DND-41 (cell line): ENCODE measurements around the gene TPD52L2.

Source experiments
- ATAC-seq: fragments of 200-7000 bp; cut with Tn5 transposase; 3 replicates; pipeline ENCODE4 v1.9.1; 2021; ENCODE audit warnings: low read depth; ENCODE audit not compliant: insufficient read depth
- DNase-seq: peaks from one replicate; pipeline ENCODE4 v3.0.0-alpha.2; 2020
- H2AFZ ChIP-seq: 2 replicates; pipeline ENCODE4 v1.6.0; 2012; ENCODE audit warnings: low read depth, low read length
- H3K27ac ChIP-seq: 2 replicates; pipeline ENCODE4 v1.5.1; 2012; ENCODE audit warnings: low read length, inconsistent platforms
- H3K27me3 ChIP-seq: fragments of 200-600 bp; sonication (generic); 2 replicates; pipeline ENCODE4 v1.6.0; 2012; ENCODE audit warnings: low read length, mild to moderate bottlenecking, inconsistent platforms; ENCODE audit not compliant: insufficient read depth, poor library complexity
- H3K36me3 ChIP-seq: 2 replicates; pipeline ENCODE4 v1.5.1; 2012; ENCODE audit warnings: low read length, inconsistent platforms; ENCODE audit not compliant: insufficient read depth
- H3K4me1 ChIP-seq: 2 replicates; pipeline ENCODE4 v1.5.1; 2012; ENCODE audit warnings: mild to moderate bottlenecking, low read length; ENCODE audit not compliant: insufficient read depth
- H3K4me2 ChIP-seq: 2 replicates; pipeline ENCODE4 v1.6.0; 2012; ENCODE audit warnings: mild to moderate bottlenecking, moderate library complexity, low read length, inconsistent platforms; ENCODE audit not compliant: insufficient read depth
- H3K4me3 ChIP-seq, 2 experiments: fragments of 200-600 bp in 1 of 2; shearing (Covaris generic) in 1 of 2; 2 replicates each; pipeline ENCODE4 v1.5.1; 2012 to 2016; ENCODE audit warnings: inconsistent platforms in 2 of 2, low read length in 2 of 2, mild to moderate bottlenecking in 2 of 2, low read depth in 1 of 2, moderate library complexity in 1 of 2
- H3K79me2 ChIP-seq: 2 replicates; pipeline ENCODE4 v1.6.0; 2012; ENCODE audit warnings: low read length, inconsistent platforms; ENCODE audit not compliant: insufficient read depth
- H3K9ac ChIP-seq: 2 replicates; pipeline ENCODE4 v1.6.0; 2012; ENCODE audit warnings: low read depth, mild to moderate bottlenecking, inconsistent platforms, low read length, moderate library complexity
- H3K9me3 ChIP-seq: 2 replicates; pipeline ENCODE4 v1.5.1; 2012; ENCODE audit warnings: low read length, moderate library complexity, mild to moderate bottlenecking, inconsistent platforms; ENCODE audit not compliant: insufficient read depth, severe bottlenecking
- H4K20me1 ChIP-seq: 2 replicates; pipeline ENCODE4 v1.6.0; 2012; ENCODE audit warnings: low read length; ENCODE audit not compliant: insufficient read depth
- CTCF ChIP-seq: IDR thresholded peaks from 2 replicates; pipeline ENCODE4 v1.5.1; 2012; ENCODE audit warnings: borderline replicate concordance, low read length, moderate library complexity, mild to moderate bottlenecking; ENCODE audit not compliant: poor library complexity, severe bottlenecking; ENCODE audit errors: extremely low read depth
- EZH2 ChIP-seq: IDR thresholded peaks from 3 replicates; pipeline ENCODE4 v1.6.1; 2012; ENCODE audit warnings: borderline replicate concordance, low read depth, mild to moderate bottlenecking, moderate library complexity, low read length, inconsistent platforms; ENCODE audit not compliant: severe bottlenecking

TPD52L2 gene

GRCh38 chr20:63930971-63931553 is 66.0 kb downstream of the TPD52L2 start:
- Histone ChIP-seq H4K20me1 (peaks cover 69% of the 10 kb centered on the region), H3K4me1 (no peaks in the 10 kb centered on the region), H3K27ac (no peak overlapping the region), H3K4me2 (no peak overlapping the region), H3K27me3 (no peaks in the 10 kb centered on the region), H3K4me3 (no peak overlapping the region), H2AFZ (no peak overlapping the region), H3K9me3 (no peaks in the 10 kb centered on the region), H3K79me2 (peaks cover 41% of the 10 kb centered on the region), H3K9ac (no peak overlapping the region), H3K36me3 (peaks cover 95% of the 10 kb centered on the region)
- TF ChIP-seq EZH2: no peak
- no peak for TF ChIP-seq CTCF
- DNase-seq (no peak), ATAC-seq (no peak)

- Histone ChIP-seq H4K20me1 (peaks cover 68% of the 10 kb centered on the region), H3K79me2 (peaks cover 34% of the 10 kb centered on the region), H3K36me3 (peaks cover 93% of the 10 kb centered on the region), H3K27ac (no peak overlapping the region), H3K4me2 (no peak overlapping the region), H2AFZ (no peak overlapping the region), H3K9me3 (no peaks in the 10 kb centered on the region), H3K9ac (no peak overlapping the region), H3K4me1 (no peaks in the 10 kb centered on the region), H3K27me3 (no peaks in the 10 kb centered on the region), H3K4me3 (no peak overlapping the region)
- ATAC-seq (no peak), DNase-seq (no peak)
- TF ChIP-seq CTCF: no peak
- no peak for TF ChIP-seq EZH2
Measured at GRCh38 chr20:63931735-63932134, 66.7 kb downstream of the TPD52L2 start.

GRCh38 chr20:63932606-63933160 is 67.6 kb downstream of the TPD52L2 start:
- ATAC-seq (no peak), DNase-seq (no peak)
- Histone ChIP-seq H3K27me3 (no peaks in the 10 kb centered on the region), H3K27ac (no peak overlapping the region), H3K4me1 (no peaks in the 10 kb centered on the region), H3K9ac (no peak overlapping the region), H3K36me3 (peaks cover 86% of the 10 kb centered on the region), H2AFZ (no peak overlapping the region), H3K4me3 (no peak overlapping the region), H3K79me2 (peaks cover 30% of the 10 kb centered on the region), H3K9me3 (no peaks in the 10 kb centered on the region), H3K4me2 (no peak overlapping the region), H4K20me1 (peaks cover 64% of the 10 kb centered on the region)
- TF ChIP-seq EZH2 (no peak), CTCF (no peak)

- peaks cover 61% of the 10 kb centered on the region for H4K20me1 ChIP-seq
- H3K4me3 ChIP-seq: no peak overlapping the region
- H3K9me3 ChIP-seq: no peaks in the 10 kb centered on the region
- H3K9ac ChIP-seq: no peak overlapping the region
- no peak overlapping the region for H3K4me2 ChIP-seq
- H3K36me3 ChIP-seq: peaks cover 83% of the 10 kb centered on the region
- no peaks in the 10 kb centered on the region for H3K27me3 ChIP-seq
- no peak overlapping the region for H3K27ac ChIP-seq
- no peak for ATAC-seq
- DNase-seq: no peak
- H3K4me1 ChIP-seq: no peaks in the 10 kb centered on the region
- peaks cover 26% of the 10 kb centered on the region for H3K79me2 ChIP-seq
- no peak for TF ChIP-seq CTCF
- TF ChIP-seq EZH2: no peak
- H2AFZ ChIP-seq: no peak overlapping the region
Measured at GRCh38 chr20:63933646-63934045, 68.6 kb downstream of the TPD52L2 start.
